ENCODE measurements around the gene EDDM13.

DNA sequence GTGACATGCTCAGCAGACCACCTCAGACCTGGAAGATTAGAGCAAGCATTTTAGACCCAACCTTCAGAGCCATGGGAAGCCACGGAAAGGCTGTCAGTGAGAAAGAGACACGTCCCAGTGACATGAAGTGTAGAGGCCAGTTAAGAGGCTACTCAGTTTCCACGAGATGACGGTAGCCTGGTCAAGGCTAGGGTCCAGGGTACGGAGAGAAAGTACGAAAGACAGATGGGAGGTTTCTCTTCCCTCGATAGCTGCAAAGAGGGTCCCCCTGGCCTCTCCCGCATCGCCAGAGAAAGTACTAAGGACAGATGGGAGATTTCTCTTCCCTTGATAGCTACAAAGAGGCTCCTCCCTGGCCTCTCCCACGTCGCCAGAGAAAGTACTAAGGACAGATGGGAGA, 33.5 kb downstream of the EDDM13 start:
- TF ChIP-seq TAF1 (IDR thresholded peaks at IDR 0.05; ENCODE audit: low read depth, low read length) (no peak), HDAC2 (IDR thresholded peaks at IDR 0.05; ENCODE audit: borderline replicate concordance in 1 of 2, low read depth in 2 of 2, low read length in 2 of 2) (no peak), EGR1 (IDR thresholded peaks at IDR 0.05; ENCODE audit: borderline replicate concordance, low read depth, low read length) (no peak), YY1 (IDR thresholded peaks at IDR 0.05; ENCODE audit: low read depth, low read length) (no peak), POLR2AphosphoS5 (IDR thresholded peaks at IDR 0.05; ENCODE audit: low read depth, low read length) (no peak), JUND (IDR thresholded peaks at IDR 0.05; ENCODE audit: low read length) (no peak), EZH2 (IDR thresholded peaks at IDR 0.05; ENCODE audit: low read depth, low read length, severe bottlenecking) (no peak), CBX8 (IDR thresholded peaks at IDR 0.05; ENCODE audit: borderline replicate concordance, low read depth, low read length) (no peak), CHD2 (IDR thresholded peaks at IDR 0.05; ENCODE audit: low read length) (no peak), SUZ12 (IDR thresholded peaks at IDR 0.05; ENCODE audit: low read length) (no peak)
- TF ChIP-seq, protein P1, sequence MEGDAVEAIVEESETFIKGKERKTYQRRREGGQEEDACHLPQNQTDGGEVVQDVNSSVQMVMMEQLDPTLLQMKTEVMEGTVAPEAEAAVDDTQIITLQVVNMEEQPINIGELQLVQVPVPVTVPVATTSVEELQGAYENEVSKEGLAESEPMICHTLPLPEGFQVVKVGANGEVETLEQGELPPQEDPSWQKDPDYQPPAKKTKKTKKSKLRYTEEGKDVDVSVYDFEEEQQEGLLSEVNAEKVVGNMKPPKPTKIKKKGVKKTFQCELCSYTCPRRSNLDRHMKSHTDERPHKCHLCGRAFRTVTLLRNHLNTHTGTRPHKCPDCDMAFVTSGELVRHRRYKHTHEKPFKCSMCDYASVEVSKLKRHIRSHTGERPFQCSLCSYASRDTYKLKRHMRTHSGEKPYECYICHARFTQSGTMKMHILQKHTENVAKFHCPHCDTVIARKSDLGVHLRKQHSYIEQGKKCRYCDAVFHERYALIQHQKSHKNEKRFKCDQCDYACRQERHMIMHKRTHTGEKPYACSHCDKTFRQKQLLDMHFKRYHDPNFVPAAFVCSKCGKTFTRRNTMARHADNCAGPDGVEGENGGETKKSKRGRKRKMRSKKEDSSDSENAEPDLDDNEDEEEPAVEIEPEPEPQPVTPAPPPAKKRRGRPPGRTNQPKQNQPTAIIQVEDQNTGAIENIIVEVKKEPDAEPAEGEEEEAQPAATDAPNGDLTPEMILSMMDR (IDR thresholded peaks at IDR 0.05; ENCODE audit: control extremely low read depth in 1 of 3, insufficient read depth in 1 of 3, low read depth in 1 of 3, low read length in 3 of 3) = no peak
